ENCODE data around the gene SERPINI1.

Gene SERPINI1

GRCh38 chr3:167855306-167855705, 119.8 kb downstream of the SERPINI1 start:
- Histone ChIP-seq H2AFZ (ENCODE audit: insufficient read depth, low read length, poor library complexity) (no peak overlapping the region), H3K4ac (ENCODE audit: low read depth, low read length) (no peak overlapping the region), H3K9ac (ENCODE audit: low read length) (no peak overlapping the region), H3K23ac (ENCODE audit: low read length) (no peak overlapping the region), H3K4me2 (ENCODE audit: low read length) (no peak overlapping the region), H3K27ac (ENCODE audit: low read depth, low read length) (no peak overlapping the region), H3K79me2 (ENCODE audit: control insufficient read depth, insufficient read depth, low read length, poor library complexity) (no peaks in the 10 kb centered on the region), H3K36me3 (ENCODE audit: control insufficient read depth in 1 of 2, insufficient read depth in 2 of 2, low read length in 2 of 2) (no peaks in the 10 kb centered on the region), H3K14ac (ENCODE audit: low read length) (no peak overlapping the region), H4K91ac (ENCODE audit: low read depth, low read length) (no peak overlapping the region), H4K8ac (ENCODE audit: low read depth, low read length) (no peak overlapping the region), H2BK5ac (ENCODE audit: low read depth, low read length, poor library complexity) (no peak overlapping the region), H3K18ac (ENCODE audit: low read length) (no peak overlapping the region), H3K9me3 (ENCODE audit: insufficient read depth, low read depth, low read length) (no peaks in the 10 kb centered on the region), H3K79me1 (ENCODE audit: low read length) (no peaks in the 10 kb centered on the region), H3K4me1 (ENCODE audit: control insufficient read depth in 1 of 2, insufficient read depth in 2 of 2, low read length in 2 of 2) (no peaks in the 10 kb centered on the region), H2AK5ac (ENCODE audit: low read length) (no peak overlapping the region), H3K4me3 (ENCODE audit: low read depth, low read length) (no peak overlapping the region), H3K27me3 (ENCODE audit: insufficient read depth, low read length) (no peaks in the 10 kb centered on the region), H2BK12ac (ENCODE audit: low read length) (no peak overlapping the region), H2BK120ac (ENCODE audit: insufficient read depth, low read length, poor library complexity) (no peak overlapping the region), H4K12ac (ENCODE audit: low read depth, low read length) (no peak overlapping the region)
- no CpG with 5 or more reads among the region's 1 CpG for WGBS (ENCODE audit: extremely low coverage, insufficient coverage, insufficient read length)
- DNase-seq = no peak

- Histone ChIP-seq H3K23ac (ENCODE audit: low read length) (no peak overlapping the region), H3K27me3 (ENCODE audit: insufficient read depth, low read length) (no peaks in the 10 kb centered on the region), H3K79me2 (ENCODE audit: control insufficient read depth, insufficient read depth, low read length, poor library complexity) (no peaks in the 10 kb centered on the region), H4K8ac (ENCODE audit: low read depth, low read length) (no peak overlapping the region), H3K79me1 (ENCODE audit: low read length) (no peaks in the 10 kb centered on the region), H3K4me2 (ENCODE audit: low read length) (no peak overlapping the region), H4K91ac (ENCODE audit: low read depth, low read length) (no peak overlapping the region), H2BK5ac (ENCODE audit: low read depth, low read length, poor library complexity) (no peak overlapping the region), H2BK120ac (ENCODE audit: insufficient read depth, low read length, poor library complexity) (no peak overlapping the region), H3K14ac (ENCODE audit: low read length) (no peak overlapping the region), H2BK12ac (ENCODE audit: low read length) (no peak overlapping the region), H3K9ac (ENCODE audit: low read length) (no peak overlapping the region), H3K9me3 (ENCODE audit: insufficient read depth, low read depth, low read length) (no peaks in the 10 kb centered on the region), H3K18ac (ENCODE audit: low read length) (no peak overlapping the region), H3K4me1 (ENCODE audit: control insufficient read depth in 1 of 2, insufficient read depth in 2 of 2, low read length in 2 of 2) (no peaks in the 10 kb centered on the region), H3K36me3 (ENCODE audit: control insufficient read depth in 1 of 2, insufficient read depth in 2 of 2, low read length in 2 of 2) (no peaks in the 10 kb centered on the region), H4K12ac (ENCODE audit: low read depth, low read length) (no peak overlapping the region), H3K4me3 (ENCODE audit: low read depth, low read length) (no peak overlapping the region), H2AK5ac (ENCODE audit: low read length) (no peak overlapping the region), H2AFZ (ENCODE audit: insufficient read depth, low read length, poor library complexity) (no peak overlapping the region), H3K4ac (ENCODE audit: low read depth, low read length) (no peak overlapping the region), H3K27ac (ENCODE audit: low read depth, low read length) (no peak overlapping the region)
- no peak for DNase-seq
- no CpG with 5 or more reads among the region's 2 CpGs for WGBS (ENCODE audit: extremely low coverage, insufficient coverage, insufficient read length)
Measured at GRCh38 chr3:167858865-167859264, 123.3 kb downstream of the SERPINI1 start.

- H3K27ac ChIP-seq (ENCODE audit: low read depth, low read length) = no peak overlapping the region
- no peaks in the 10 kb centered on the region for H3K4me1 ChIP-seq (ENCODE audit: control insufficient read depth in 1 of 2, insufficient read depth in 2 of 2, low read length in 2 of 2)
- no peak overlapping the region for H2BK120ac ChIP-seq (ENCODE audit: insufficient read depth, low read length, poor library complexity)
- no peak overlapping the region for H3K18ac ChIP-seq (ENCODE audit: low read length)
- H2BK12ac ChIP-seq (ENCODE audit: low read length) = no peak overlapping the region
- no peak overlapping the region for H2AK5ac ChIP-seq (ENCODE audit: low read length)
- H2AFZ ChIP-seq (ENCODE audit: insufficient read depth, low read length, poor library complexity) = no peak overlapping the region
- H3K9me3 ChIP-seq (ENCODE audit: insufficient read depth, low read depth, low read length) = no peaks in the 10 kb centered on the region
- H3K4ac ChIP-seq (ENCODE audit: low read depth, low read length) = no peak overlapping the region
- H3K9ac ChIP-seq (ENCODE audit: low read length) = no peak overlapping the region
- H3K4me2 ChIP-seq (ENCODE audit: low read length) = no peak overlapping the region
- H3K79me1 ChIP-seq (ENCODE audit: low read length) = no peaks in the 10 kb centered on the region
- H4K8ac ChIP-seq (ENCODE audit: low read depth, low read length) = no peak overlapping the region
- H3K14ac ChIP-seq (ENCODE audit: low read length) = no peak overlapping the region
- no peak overlapping the region for H4K12ac ChIP-seq (ENCODE audit: low read depth, low read length)
- no peak overlapping the region for H4K91ac ChIP-seq (ENCODE audit: low read depth, low read length)
- no peak for DNase-seq
- H3K27me3 ChIP-seq (ENCODE audit: insufficient read depth, low read length) = no peaks in the 10 kb centered on the region
- no peak overlapping the region for H2BK5ac ChIP-seq (ENCODE audit: low read depth, low read length, poor library complexity)
- WGBS (ENCODE audit: extremely low coverage, insufficient coverage, insufficient read length) = no CpG with 5 or more reads among the region's 1 CpG
- H3K23ac ChIP-seq (ENCODE audit: low read length) = no peak overlapping the region
- no peak overlapping the region for H3K4me3 ChIP-seq (ENCODE audit: low read depth, low read length)
- no peaks in the 10 kb centered on the region for H3K36me3 ChIP-seq (ENCODE audit: control insufficient read depth in 1 of 2, insufficient read depth in 2 of 2, low read length in 2 of 2)
- H3K79me2 ChIP-seq (ENCODE audit: control insufficient read depth, insufficient read depth, low read length, poor library complexity) = no peaks in the 10 kb centered on the region
Measured at GRCh38 chr3:167859610-167860009, 124.1 kb downstream of the SERPINI1 start.

GRCh38 chr3:167861649-167862048, 126.1 kb downstream of the SERPINI1 start:
- no peaks in the 10 kb centered on the region for H3K4me1 ChIP-seq (ENCODE audit: control insufficient read depth in 1 of 2, insufficient read depth in 2 of 2, low read length in 2 of 2)
- WGBS (ENCODE audit: extremely low coverage, insufficient coverage, insufficient read length) = no CpG with 5 or more reads among the region's 3 CpGs
- H2BK120ac ChIP-seq (ENCODE audit: insufficient read depth, low read length, poor library complexity) = no peak overlapping the region
- peak in 1 of 2 donors; percentile 6 for DNase-seq
- H2AK5ac ChIP-seq (ENCODE audit: low read length) = no peak overlapping the region
- no peak overlapping the region for H3K4me3 ChIP-seq (ENCODE audit: low read depth, low read length)
- H3K79me2 ChIP-seq (ENCODE audit: control insufficient read depth, insufficient read depth, low read length, poor library complexity) = no peaks in the 10 kb centered on the region
- no peak overlapping the region for H3K9ac ChIP-seq (ENCODE audit: low read length)
- H3K4ac ChIP-seq (ENCODE audit: low read depth, low read length) = no peak overlapping the region
- no peak overlapping the region for H3K27ac ChIP-seq (ENCODE audit: low read depth, low read length)
- H2BK5ac ChIP-seq (ENCODE audit: low read depth, low read length, poor library complexity) = no peak overlapping the region
- no peak overlapping the region for H3K18ac ChIP-seq (ENCODE audit: low read length)
- H3K36me3 ChIP-seq (ENCODE audit: control insufficient read depth in 1 of 2, insufficient read depth in 2 of 2, low read length in 2 of 2) = no peaks in the 10 kb centered on the region
- no peaks in the 10 kb centered on the region for H3K9me3 ChIP-seq (ENCODE audit: insufficient read depth, low read depth, low read length)
- no peak overlapping the region for H3K4me2 ChIP-seq (ENCODE audit: low read length)
- H3K27me3 ChIP-seq (ENCODE audit: insufficient read depth, low read length) = no peaks in the 10 kb centered on the region
- no peak overlapping the region for H3K23ac ChIP-seq (ENCODE audit: low read length)
- H4K8ac ChIP-seq (ENCODE audit: low read depth, low read length) = no peak overlapping the region
- H2AFZ ChIP-seq (ENCODE audit: insufficient read depth, low read length, poor library complexity) = no peak overlapping the region
- H3K79me1 ChIP-seq (ENCODE audit: low read length) = no peaks in the 10 kb centered on the region
- no peak overlapping the region for H4K12ac ChIP-seq (ENCODE audit: low read depth, low read length)
- no peak overlapping the region for H2BK12ac ChIP-seq (ENCODE audit: low read length)
- no peak overlapping the region for H3K14ac ChIP-seq (ENCODE audit: low read length)
- H4K91ac ChIP-seq (ENCODE audit: low read depth, low read length) = no peak overlapping the region

Measured in trophoblast cell (in vitro differentiated cells and primary cell).